H9 (cell line): Measurements from ENCODE around the gene NTMT1. TPM values are rescaled to one million over a fixed set of nuclear protein-coding genes. Genes with fewer than 3 reads are reported as not detected.

Source experiments
- DNase-seq: peaks from one replicate; pipeline ENCODE4 v3.0.0-alpha.2; 2017
- H2AFZ ChIP-seq: one replicate; pipeline ENCODE4 v1.6.1; 2013; ENCODE audit warnings: mild to moderate bottlenecking, low read length, control low read depth, moderate library complexity
- H2AK5ac ChIP-seq: 2 replicates; pipeline ENCODE4 v1.6.1; 2013; ENCODE audit warnings: low read length, control low read depth, mixed read lengths; ENCODE audit not compliant: insufficient read length
- H2BK120ac ChIP-seq: one replicate; pipeline ENCODE4 v1.6.1; 2013; ENCODE audit warnings: low read depth, mild to moderate bottlenecking, low read length, control low read depth, inconsistent platforms; ENCODE audit not compliant: poor library complexity, severe bottlenecking
- H2BK12ac ChIP-seq: 2 replicates; pipeline ENCODE4 v1.6.1; 2013; ENCODE audit warnings: low read length, control low read depth, mixed read lengths, low read depth; ENCODE audit not compliant: insufficient read length
- H2BK15ac ChIP-seq: 2 replicates; pipeline ENCODE4 v1.6.1; 2013; ENCODE audit warnings: low read depth, low read length, control low read depth
- H2BK20ac ChIP-seq: one replicate; pipeline ENCODE4 v1.6.1; 2013; ENCODE audit warnings: low read depth, mild to moderate bottlenecking, low read length, control low read depth, inconsistent platforms; ENCODE audit not compliant: poor library complexity, severe bottlenecking
- H2BK5ac ChIP-seq: 2 replicates; pipeline ENCODE4 v1.6.1; 2013; ENCODE audit warnings: low read length, control low read depth, mixed read lengths; ENCODE audit not compliant: insufficient read length
- H3K14ac ChIP-seq: 2 replicates; pipeline ENCODE4 v1.6.1; 2013; ENCODE audit warnings: low read length, control low read depth; ENCODE audit not compliant: insufficient read depth
- H3K18ac ChIP-seq: 2 replicates; pipeline ENCODE4 v1.6.1; 2013; ENCODE audit warnings: low read depth, mild to moderate bottlenecking, mixed read lengths, low read length, control low read depth; ENCODE audit not compliant: insufficient read length
- H3K23ac ChIP-seq: 2 replicates; pipeline ENCODE4 v1.6.1; 2013; ENCODE audit warnings: low read length, control low read depth, mixed read lengths, low read depth; ENCODE audit not compliant: insufficient read length
- H3K23me2 ChIP-seq: 2 replicates; pipeline ENCODE4 v1.6.1; 2013; ENCODE audit warnings: low read depth, mild to moderate bottlenecking, mixed read lengths, low read length, control low read depth; ENCODE audit not compliant: insufficient read length, poor library complexity, severe bottlenecking
- H3K27ac ChIP-seq: 2 replicates; pipeline ENCODE4 v1.5.1; 2013; ENCODE audit warnings: low read length, control low read depth, mixed read lengths, low read depth; ENCODE audit not compliant: insufficient read length
- H3K27me3 ChIP-seq: 2 replicates; pipeline ENCODE4 v1.6.1; 2013; ENCODE audit warnings: low read length, control low read depth, inconsistent platforms; ENCODE audit not compliant: insufficient read depth
- H3K4ac ChIP-seq: 2 replicates; pipeline ENCODE4 v1.6.1; 2013; ENCODE audit warnings: low read depth, mild to moderate bottlenecking, control low read depth, inconsistent platforms, low read length, moderate library complexity
- H3K4me1 ChIP-seq: 2 replicates; pipeline ENCODE4 v1.6.1; 2013; ENCODE audit warnings: low read length, control low read depth, inconsistent platforms; ENCODE audit not compliant: insufficient read depth
- H3K4me2 ChIP-seq: 2 replicates; pipeline ENCODE4 v1.6.1; 2013; ENCODE audit warnings: low read length, control low read depth, mixed read lengths; ENCODE audit not compliant: insufficient read length, insufficient read depth
- H3K56ac ChIP-seq: 2 replicates; pipeline ENCODE4 v1.6.1; 2013; ENCODE audit warnings: low read depth, mild to moderate bottlenecking, mixed read lengths, low read length, control low read depth; ENCODE audit not compliant: insufficient read length
- H3K79me1 ChIP-seq: 2 replicates; pipeline ENCODE4 v1.6.1; 2013; ENCODE audit warnings: low read depth, mild to moderate bottlenecking, moderate library complexity, low read length, control low read depth, inconsistent platforms; ENCODE audit not compliant: insufficient read depth, poor library complexity, severe bottlenecking
- H3K79me2 ChIP-seq: 2 replicates; pipeline ENCODE4 v1.6.1; 2013; ENCODE audit warnings: low read length, control low read depth, inconsistent platforms; ENCODE audit not compliant: insufficient read depth
- H3K9ac ChIP-seq: 2 replicates; pipeline ENCODE4 v1.6.1; 2013; ENCODE audit warnings: low read length, control low read depth, mixed read lengths; ENCODE audit not compliant: insufficient read length; ENCODE audit errors: extremely low read depth
- H3K9me3 ChIP-seq: one replicate; pipeline ENCODE4 v1.6.1; 2013; ENCODE audit warnings: low read depth, low read length, inconsistent platforms; ENCODE audit not compliant: control insufficient read depth
- H3T11ph ChIP-seq: one replicate; pipeline ENCODE4 v1.6.1; 2013; ENCODE audit warnings: mild to moderate bottlenecking, low read length, control low read depth, inconsistent platforms
- H4K20me1 ChIP-seq: one replicate; pipeline ENCODE4 v1.6.1; 2013; ENCODE audit not compliant: control insufficient read depth, insufficient read length, insufficient read depth
- H4K5ac ChIP-seq: 2 replicates; pipeline ENCODE4 v1.6.1; 2013; ENCODE audit warnings: low read depth, mild to moderate bottlenecking, mixed read lengths, low read length, control low read depth; ENCODE audit not compliant: insufficient read length
- H4K8ac ChIP-seq: replicated peaks from 2 replicates; pipeline ENCODE4 v1.6.1; 2013; ENCODE audit warnings: low read length, control low read depth, mixed read lengths, low read depth; ENCODE audit not compliant: insufficient read length
- H4K91ac ChIP-seq: 2 replicates; pipeline ENCODE4 v1.6.1; 2013; ENCODE audit warnings: low read depth, mild to moderate bottlenecking, moderate library complexity, mixed read lengths, low read length, control low read depth; ENCODE audit not compliant: insufficient read length
- H3K27ac Mint-ChIP-seq, 3 experiments: 2 replicates in 2 of 3; 3 replicates in 1 of 3; pipeline ENCODE4 v1.8.0; 2020 to 2021; ENCODE audit warnings: mixed read lengths in 3 of 3, mild to moderate bottlenecking in 1 of 3, moderate library complexity in 1 of 3
- H3K27me3 Mint-ChIP-seq: 2 replicates; pipeline ENCODE4 v1.8.0; 2021; ENCODE audit warnings: low read depth, mild to moderate bottlenecking, moderate library complexity, mixed read lengths
- H3K36me3 Mint-ChIP-seq, 3 experiments: 2 replicates in 2 of 3; 3 replicates in 1 of 3; pipeline ENCODE4 v1.8.0; 2020 to 2021; ENCODE audit warnings: low read depth in 3 of 3, mixed read lengths in 3 of 3; ENCODE audit not compliant: insufficient read depth in 1 of 3
- H3K4me1 Mint-ChIP-seq, 2 experiments: 2 replicates each; pipeline ENCODE4 v1.8.0; 2020; ENCODE audit warnings: mixed read lengths in 2 of 2
- H3K4me3 Mint-ChIP-seq, 2 experiments: 2 replicates in 1 of 2; 3 replicates in 1 of 2; pipeline ENCODE4 v1.8.0; 2020 to 2021; ENCODE audit warnings: mild to moderate bottlenecking in 2 of 2, mixed read lengths in 2 of 2, moderate library complexity in 1 of 2
- H3K9me3 Mint-ChIP-seq, 2 experiments: 2 replicates in 1 of 2; 3 replicates in 1 of 2; pipeline ENCODE4 v1.8.0; 2020; ENCODE audit warnings: mild to moderate bottlenecking in 2 of 2, mixed read lengths in 2 of 2, moderate library complexity in 1 of 2
- WGBS: extraction: QIAGEN DNeasy Blood & Tissue Kit; methylation state at CpG from one replicate; pipeline ENCODE4 v1.1.7; 2013; ENCODE audit warnings: missing lambda C conversion rate, low lambda C conversion rate, mixed read lengths; ENCODE audit not compliant: insufficient read length; ENCODE audit errors: extremely low coverage; 5-methylcytosine and 5-hydroxymethylcytosine counted together
- total RNA-seq: library from RNA; stranded (reverse); gene quantifications from 2 replicates; pipeline ENCODE4 v1.2.1, GENCODE V29; 2021
- TF ChIP-seq, protein P1 (sequence below): fragments of 200-600 bp; sonication (generic); conservative IDR thresholded peaks from 3 replicates; pipeline ENCODE4 v1.8.0; 2021; ENCODE audit warnings: antibody characterized with exemption, mild to moderate bottlenecking

Gene NTMT1
- total RNA-seq, 1 experiment from 2014 or later, result 57.9 TPM

DNA sequence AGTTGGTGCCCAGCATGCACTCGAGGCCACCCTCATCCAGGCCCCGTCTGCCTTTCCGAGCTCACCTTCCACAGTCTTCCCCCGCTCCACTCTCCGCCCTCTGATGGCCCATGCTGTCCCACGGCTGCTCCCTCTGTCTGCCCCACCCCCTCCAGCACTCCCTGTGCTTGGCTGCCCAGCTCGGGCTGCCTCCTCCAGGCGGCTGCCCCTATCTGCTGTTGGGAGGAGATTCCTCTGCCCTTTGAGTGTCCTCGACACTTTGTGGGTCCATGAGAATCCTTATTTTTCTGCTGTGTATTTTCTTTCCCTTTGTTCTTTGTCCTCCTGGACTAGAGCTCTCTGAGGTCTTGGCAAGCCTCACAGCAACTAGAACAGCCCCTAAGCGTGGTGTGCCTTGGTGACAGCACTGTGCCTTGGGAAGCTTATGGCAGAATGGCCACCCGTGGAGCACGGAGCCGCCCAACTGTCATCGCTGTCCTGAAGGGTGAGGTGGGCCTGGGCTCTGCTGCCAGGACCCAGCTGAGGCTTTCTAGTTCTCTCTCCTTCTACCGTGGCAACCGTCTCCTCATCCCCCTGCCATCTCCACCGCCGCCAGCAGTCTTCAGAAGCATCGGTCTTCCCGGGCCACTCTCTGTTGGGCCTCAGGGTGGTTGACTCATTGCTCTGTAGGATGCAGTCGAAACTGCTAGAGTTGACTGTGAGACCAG, 5.2 kb downstream of the NTMT1 start:
- TF ChIP-seq, protein P1, sequence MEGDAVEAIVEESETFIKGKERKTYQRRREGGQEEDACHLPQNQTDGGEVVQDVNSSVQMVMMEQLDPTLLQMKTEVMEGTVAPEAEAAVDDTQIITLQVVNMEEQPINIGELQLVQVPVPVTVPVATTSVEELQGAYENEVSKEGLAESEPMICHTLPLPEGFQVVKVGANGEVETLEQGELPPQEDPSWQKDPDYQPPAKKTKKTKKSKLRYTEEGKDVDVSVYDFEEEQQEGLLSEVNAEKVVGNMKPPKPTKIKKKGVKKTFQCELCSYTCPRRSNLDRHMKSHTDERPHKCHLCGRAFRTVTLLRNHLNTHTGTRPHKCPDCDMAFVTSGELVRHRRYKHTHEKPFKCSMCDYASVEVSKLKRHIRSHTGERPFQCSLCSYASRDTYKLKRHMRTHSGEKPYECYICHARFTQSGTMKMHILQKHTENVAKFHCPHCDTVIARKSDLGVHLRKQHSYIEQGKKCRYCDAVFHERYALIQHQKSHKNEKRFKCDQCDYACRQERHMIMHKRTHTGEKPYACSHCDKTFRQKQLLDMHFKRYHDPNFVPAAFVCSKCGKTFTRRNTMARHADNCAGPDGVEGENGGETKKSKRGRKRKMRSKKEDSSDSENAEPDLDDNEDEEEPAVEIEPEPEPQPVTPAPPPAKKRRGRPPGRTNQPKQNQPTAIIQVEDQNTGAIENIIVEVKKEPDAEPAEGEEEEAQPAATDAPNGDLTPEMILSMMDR, result no peak
- Histone ChIP-seq H2BK5ac (no peak overlapping the region), H3K56ac (no peak overlapping the region)

More for the DNA sequence above, 5.2 kb downstream of the NTMT1 start:
- H3K4me2 ChIP-seq, result no peak overlapping the region
- peaks cover 63% of the 10 kb centered on the region for H3K79me2 ChIP-seq
- H3K4me3 Mint-ChIP-seq, result peak overlapping the region in 1 of 2 experiments; percentile 35; a peak in 1 of 5 replicates
- H3K36me3 Mint-ChIP-seq, result peaks cover 21 to 62% (median 56%) of the 10 kb centered on the region in 3 experiments; a peak in 6 of 7 replicates
- H4K91ac ChIP-seq, result no peak overlapping the region
- no peak overlapping the region for H3K27ac ChIP-seq
- no peak overlapping the region for H2BK120ac ChIP-seq
- H3K4ac ChIP-seq, result no peak overlapping the region
- DNase-seq, result no peak
- no peak overlapping the region for H2BK12ac ChIP-seq
- peak overlapping the region; percentile 82 to 91 (median 88); a peak in 5 of 7 replicates for H3K27ac Mint-ChIP-seq
- WGBS, result no CpG with 5 or more reads among the region's 21 CpGs
- H3K4me1 Mint-ChIP-seq, result peaks cover 31 to 35% of the 10 kb centered on the region in 2 experiments
- H3K9me3 ChIP-seq, result no peaks in the 10 kb centered on the region
- no peaks in the 10 kb centered on the region for H3K27me3 ChIP-seq
- H2AFZ ChIP-seq, result no peak overlapping the region
- H3K14ac ChIP-seq, result no peak overlapping the region; the same call in 1 of the 2 replicates
- no peak overlapping the region for H4K8ac ChIP-seq
- no peak overlapping the region for H2BK20ac ChIP-seq
- no peak overlapping the region for H2AK5ac ChIP-seq
- peaks cover 11% of the 10 kb centered on the region for H3K79me1 ChIP-seq
- H3K23ac ChIP-seq, result no peak overlapping the region
- no peak overlapping the region for H3T11ph ChIP-seq
- H3K18ac ChIP-seq, result no peak overlapping the region
- no peaks in the 10 kb centered on the region for H3K27me3 Mint-ChIP-seq
- no peaks in the 10 kb centered on the region for H4K20me1 ChIP-seq
- no peak overlapping the region for H4K5ac ChIP-seq
- H2BK15ac ChIP-seq, result no peak overlapping the region
- H3K9me3 Mint-ChIP-seq, result no peaks in the 10 kb centered on the region
- no peaks in the 10 kb centered on the region for H3K4me1 ChIP-seq
- no peak overlapping the region for H3K9ac ChIP-seq
- H3K23me2 ChIP-seq, result peaks cover 8% of the 10 kb centered on the region
